ENCODE data around the gene PCDH10.

- TF ChIP-seq, protein P1, sequence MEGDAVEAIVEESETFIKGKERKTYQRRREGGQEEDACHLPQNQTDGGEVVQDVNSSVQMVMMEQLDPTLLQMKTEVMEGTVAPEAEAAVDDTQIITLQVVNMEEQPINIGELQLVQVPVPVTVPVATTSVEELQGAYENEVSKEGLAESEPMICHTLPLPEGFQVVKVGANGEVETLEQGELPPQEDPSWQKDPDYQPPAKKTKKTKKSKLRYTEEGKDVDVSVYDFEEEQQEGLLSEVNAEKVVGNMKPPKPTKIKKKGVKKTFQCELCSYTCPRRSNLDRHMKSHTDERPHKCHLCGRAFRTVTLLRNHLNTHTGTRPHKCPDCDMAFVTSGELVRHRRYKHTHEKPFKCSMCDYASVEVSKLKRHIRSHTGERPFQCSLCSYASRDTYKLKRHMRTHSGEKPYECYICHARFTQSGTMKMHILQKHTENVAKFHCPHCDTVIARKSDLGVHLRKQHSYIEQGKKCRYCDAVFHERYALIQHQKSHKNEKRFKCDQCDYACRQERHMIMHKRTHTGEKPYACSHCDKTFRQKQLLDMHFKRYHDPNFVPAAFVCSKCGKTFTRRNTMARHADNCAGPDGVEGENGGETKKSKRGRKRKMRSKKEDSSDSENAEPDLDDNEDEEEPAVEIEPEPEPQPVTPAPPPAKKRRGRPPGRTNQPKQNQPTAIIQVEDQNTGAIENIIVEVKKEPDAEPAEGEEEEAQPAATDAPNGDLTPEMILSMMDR (IDR thresholded peaks at IDR 0.05) = no peak
- no peak for TF ChIP-seq POLR2A (IDR thresholded peaks at IDR 0.05)
Measured at GRCh38 chr4:133178956-133179355, 29.9 kb downstream of the PCDH10 start.

Data from body of pancreas (tissue), 4 donors.